NCI-H1048 (cell line): ENCODE measurements around the gene SDHAF3.
A peak's percentile ranks its signal among the peaks of the same experiment; 100 is the strongest.
"Not testable (repeated sequence)": the region's sequence is repeated elsewhere in the genome, so short reads cannot be mapped to it uniquely, and the experiment has no call there.

Experiments
- DNase-seq: peaks from one replicate; lab custom pipeline; 2025; lab: John Stamatoyannopoulos, UW

SDHAF3 gene

GRCh38 chr7:97117372-97118188 is at the start of gene SDHAF3:
SDHAF3 (plus strand) TSS chr7:97117698; CDS start chr7:97117724, 26 bp downstream.
- DNase-seq: peak; percentile 63

GRCh38 chr7:97072025-97072424 is 45.5 kb upstream of the SDHAF3 start:
- DNase-seq: not testable (repeated sequence)

GRCh38 chr7:97075928-97076327 is 41.6 kb upstream of the SDHAF3 start:
- no peak for DNase-seq

GRCh38 chr7:97078023-97078969 is 39.2 kb upstream of the SDHAF3 start:
- no peak for DNase-seq

GRCh38 chr7:97079300-97079699 is 38.2 kb upstream of the SDHAF3 start:
- no peak for DNase-seq

- no peak for DNase-seq
These were observed 35.8 kb upstream of the SDHAF3 start for GRCh38 chr7:97081521-97082300.

GRCh38 chr7:97088364-97088763 is 29.1 kb upstream of the SDHAF3 start:
- DNase-seq: no peak

- no peak for DNase-seq
These were observed 27.7 kb upstream of the SDHAF3 start for GRCh38 chr7:97089771-97090170.

GRCh38 chr7:97090761-97091353 is 26.6 kb upstream of the SDHAF3 start:
- no peak for DNase-seq

GRCh38 chr7:97094284-97094930 is 23.1 kb upstream of the SDHAF3 start:
- no peak for DNase-seq

GRCh38 chr7:97096037-97096436 is 21.5 kb upstream of the SDHAF3 start:
- no peak for DNase-seq

- no peak for DNase-seq
These were observed 20.8 kb upstream of the SDHAF3 start for GRCh38 chr7:97096661-97097060.

GRCh38 chr7:97104719-97105238 is 12.7 kb upstream of the SDHAF3 start:
- DNase-seq: peak; percentile 54

GRCh38 chr7:97107192-97107800 is 10.2 kb upstream of the SDHAF3 start:
- DNase-seq: no peak

GRCh38 chr7:97116308-97116707 is 1.2 kb upstream of the SDHAF3 start:
- DNase-seq: no peak

GRCh38 chr7:97117035-97117371 is 495 bp upstream of the SDHAF3 start:
- no peak for DNase-seq

- no peak for DNase-seq
These were observed 914 bp downstream of the SDHAF3 start for GRCh38 chr7:97118306-97118917.

GRCh38 chr7:97119747-97120146 is 2.2 kb downstream of the SDHAF3 start:
- no peak for DNase-seq

- no peak for DNase-seq
These were observed 3.4 kb downstream of the SDHAF3 start for GRCh38 chr7:97120713-97121457.
